Fibroblast of skin of left biceps (primary cell): ENCODE measurements around the gene ANXA7.

ENCODE experiments used
- DNase-seq, 2 experiments: peaks; one replicate each; pipeline ENCODE4 v3.0.0-alpha.2; 2013; ENCODE audit warnings: low read depth in 2 of 2

The ANXA7 gene

GRCh38 chr10:73413528-73414229 lies at the start of gene ANXA7:
Gene ANXA7, minus strand, starts transcription at chr10:73414058. Its CDS starts 13,202 bp downstream, at chr10:73400856.
- peak; percentile 44 to 53 for DNase-seq

DNA sequence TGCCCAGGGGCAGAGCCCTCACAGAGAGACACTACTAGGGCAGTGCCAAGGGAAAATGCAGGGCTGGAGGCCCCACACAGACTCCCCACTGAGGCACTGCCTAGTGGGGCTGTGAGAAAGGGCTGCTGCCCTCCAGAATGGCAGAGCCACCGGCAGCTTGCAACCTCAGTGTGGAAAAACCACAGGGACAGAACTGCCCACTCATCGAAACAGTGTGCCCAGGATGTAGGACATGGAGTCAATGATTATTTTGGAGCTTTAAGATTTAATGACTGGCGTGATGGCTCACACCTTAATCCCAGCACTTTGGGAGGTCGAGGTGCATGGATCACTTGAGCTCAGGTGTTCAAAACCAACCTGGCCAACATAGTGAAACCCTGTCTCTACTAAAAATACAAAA lies 47.0 kb upstream of the ANXA7 start:
- DNase-seq = no peak

- DNase-seq = peak; percentile 7 to 11
Observed at GRCh38 chr10:73459683-73460314, 45.9 kb upstream of the ANXA7 start.

- no peak for DNase-seq
Observed at GRCh38 chr10:73456187-73456890, 42.5 kb upstream of the ANXA7 start.

- no peak for DNase-seq
Observed at GRCh38 chr10:73449113-73449512, 35.3 kb upstream of the ANXA7 start.

DNA sequence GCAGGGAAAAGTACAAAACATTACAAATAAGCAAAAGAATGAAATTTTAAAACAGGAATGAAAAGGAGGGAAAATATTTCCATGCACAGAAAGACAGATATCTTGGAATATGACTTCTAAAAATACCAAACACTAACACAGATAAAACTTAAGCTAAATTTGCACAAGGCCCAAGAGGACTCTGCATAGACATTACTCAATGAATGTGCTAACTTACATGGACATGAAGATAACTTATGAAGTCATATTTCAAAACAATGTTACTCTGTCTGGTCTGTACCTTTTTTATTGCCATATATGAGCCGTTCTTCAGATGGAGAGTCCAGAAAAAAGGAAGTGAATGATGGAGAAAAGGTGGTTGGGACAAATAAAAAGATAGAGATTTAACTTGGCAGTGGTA lies 34.5 kb upstream of the ANXA7 start:
- no peak for DNase-seq

DNA sequence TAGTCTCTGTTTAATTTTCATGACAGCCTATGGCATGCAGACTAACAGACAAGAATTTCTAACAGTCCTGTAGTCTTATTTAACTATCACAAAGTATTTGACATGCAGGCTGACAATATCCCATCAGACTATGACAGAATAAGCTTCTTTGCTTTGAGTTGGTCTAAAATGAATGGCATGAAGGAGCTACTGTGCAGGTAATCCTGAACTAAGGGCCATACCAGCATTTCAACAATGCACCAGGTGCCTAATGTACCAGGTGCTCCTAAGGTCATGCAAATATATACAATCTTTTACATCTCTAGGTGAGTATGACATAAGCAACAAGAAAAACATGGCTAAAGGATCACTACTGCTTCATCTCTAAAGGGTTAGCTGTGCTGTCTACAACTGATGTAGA lies 33.1 kb upstream of the ANXA7 start:
- DNase-seq = no peak

DNA sequence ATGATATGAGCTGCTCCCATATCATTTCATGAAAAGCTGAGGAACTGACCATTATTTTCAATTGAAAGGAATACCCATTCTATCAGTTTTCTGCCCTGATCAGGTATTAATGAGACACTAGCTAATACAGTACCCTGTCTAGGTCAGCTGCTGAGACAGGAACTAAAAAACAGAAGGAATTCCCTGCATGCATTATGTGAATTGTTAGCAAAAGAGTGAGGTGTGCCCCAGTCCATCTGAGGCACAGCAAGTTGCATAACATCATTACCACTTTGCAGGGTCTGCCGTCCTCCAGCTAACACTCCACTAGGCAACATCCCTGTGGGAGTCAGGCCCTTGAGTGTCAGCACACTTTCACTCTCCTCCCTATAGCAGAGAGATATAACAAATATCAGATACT lies 30.6 kb upstream of the ANXA7 start:
- DNase-seq = no peak

DNA sequence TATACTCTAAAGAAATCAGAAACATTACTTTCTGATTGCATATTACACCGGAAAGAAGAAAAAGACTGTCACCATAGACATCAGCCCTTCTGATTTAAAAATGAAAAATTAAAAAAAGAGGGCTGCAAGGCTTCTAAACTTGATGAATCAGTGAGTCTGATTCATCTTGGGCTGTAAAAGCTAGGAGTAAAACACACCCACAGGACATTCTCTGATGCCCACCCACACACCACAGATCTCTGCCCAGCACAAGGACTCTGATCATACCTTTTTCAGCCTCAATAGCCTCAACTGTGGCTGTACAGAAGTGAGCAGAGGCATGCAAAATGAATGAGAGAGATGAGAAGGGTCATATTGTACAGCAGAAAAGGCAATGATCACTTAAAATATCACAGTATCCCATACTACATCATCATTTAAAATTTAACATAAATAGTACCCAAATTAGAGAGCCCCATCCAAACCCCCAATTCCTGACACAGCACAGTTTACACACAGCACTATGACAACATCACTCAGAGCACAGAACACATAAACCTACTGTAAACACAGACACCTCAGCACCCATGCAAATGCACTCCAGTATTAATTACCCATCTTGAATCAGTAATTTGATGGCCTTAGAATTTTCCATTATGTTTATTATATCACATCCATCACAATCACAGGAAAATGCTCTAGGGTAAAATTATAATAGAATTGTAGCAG lies 25.9 kb upstream of the ANXA7 start:
- DNase-seq = peak in 1 of 2 experiments; percentile 19

- peak in 1 of 2 experiments; percentile 11 for DNase-seq
Observed at GRCh38 chr10:73439055-73439454, 25.2 kb upstream of the ANXA7 start.

GRCh38 chr10:73433538-73433867 lies 19.6 kb upstream of the ANXA7 start, which contains the start of gene MSS51:
Gene MSS51, minus strand, starts transcription at chr10:73433561. Its CDS starts 5,277 bp downstream, at chr10:73428284.
- DNase-seq = no peak

DNA sequence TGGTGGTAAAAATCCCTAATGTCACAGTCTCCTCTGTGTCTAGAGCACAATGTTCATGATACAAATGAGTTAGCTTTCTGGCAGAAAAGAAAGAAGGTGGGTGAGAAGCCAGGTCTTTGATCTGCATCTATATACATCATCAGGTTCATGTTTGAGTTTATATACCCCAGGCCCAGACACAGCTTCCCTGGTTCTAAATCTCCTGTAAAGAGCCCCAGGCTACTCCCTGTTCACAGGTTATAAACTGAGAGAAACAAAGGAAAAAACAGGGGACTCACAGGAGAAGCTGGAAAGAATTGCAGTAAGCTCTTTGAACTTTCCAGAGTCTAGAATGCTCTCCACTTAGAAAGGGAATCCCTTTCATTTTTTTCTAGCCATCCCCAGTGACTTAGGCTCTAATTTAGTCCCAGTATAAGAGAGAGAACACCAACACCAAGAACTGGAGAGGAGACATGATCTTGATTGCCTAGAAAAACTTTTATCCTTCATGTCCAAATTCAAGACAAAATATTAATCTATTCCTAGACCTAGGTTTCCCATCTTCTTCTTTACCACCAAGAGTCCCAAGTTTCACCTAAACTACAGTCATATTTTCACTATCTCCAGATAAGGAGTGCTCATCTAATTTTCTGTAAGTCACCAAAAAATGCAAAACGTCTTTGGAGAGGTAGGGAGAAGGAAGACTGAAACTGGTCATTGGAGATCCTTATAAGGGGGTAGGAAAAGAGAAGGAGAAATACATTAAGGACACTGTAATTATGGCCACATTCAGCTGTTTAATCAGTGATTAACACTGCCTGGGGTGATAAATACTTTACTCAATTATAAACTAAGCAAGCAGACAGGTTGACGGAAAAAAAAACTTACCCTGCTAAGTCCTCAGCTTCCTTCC lies 19.0 kb upstream of the ANXA7 start:
- DNase-seq = no peak

GRCh38 chr10:73426318-73426717 lies 12.5 kb upstream of the ANXA7 start:
- DNase-seq = no peak

DNA sequence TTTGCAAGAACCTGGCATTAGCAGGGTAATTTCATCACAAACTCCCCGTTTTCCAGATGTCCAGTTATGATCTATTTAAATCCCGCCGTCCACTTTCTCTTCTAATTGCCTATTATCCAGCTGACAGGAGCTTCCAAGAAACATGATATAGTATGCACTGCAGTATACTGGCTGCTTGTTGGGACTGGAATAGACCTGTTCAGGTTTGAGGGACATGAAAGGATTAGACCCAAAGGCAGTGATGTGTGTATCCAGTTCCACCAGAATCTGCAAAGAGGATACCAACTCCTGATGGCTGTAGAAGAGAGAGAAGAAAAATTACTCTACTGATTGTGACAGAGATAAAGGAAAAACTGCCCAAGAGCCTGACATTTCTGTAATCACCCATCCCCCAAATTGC lies 10.6 kb upstream of the ANXA7 start:
- no peak for DNase-seq

DNA sequence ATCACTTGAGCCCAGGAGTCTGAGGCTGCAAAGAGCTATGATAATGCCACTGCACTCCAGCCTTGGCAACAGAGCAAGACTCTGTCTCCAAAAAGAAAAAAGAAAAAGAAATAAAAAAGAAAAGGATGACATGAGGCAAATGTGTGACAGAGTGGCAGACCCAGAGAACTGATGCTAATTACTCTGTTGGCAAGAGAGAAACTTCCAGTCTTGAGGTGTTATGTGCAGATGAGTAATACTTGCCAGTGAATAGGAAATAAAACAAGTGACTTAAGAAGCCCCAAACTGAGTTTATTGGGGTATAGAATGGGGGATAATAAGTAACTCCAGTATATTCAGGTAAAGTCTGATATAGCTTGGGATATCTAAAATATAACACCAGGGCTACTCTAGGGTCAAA lies 9.5 kb upstream of the ANXA7 start:
- DNase-seq = no peak

- DNase-seq = no peak
Observed at GRCh38 chr10:73416571-73416970, 2.7 kb upstream of the ANXA7 start.

DNA sequence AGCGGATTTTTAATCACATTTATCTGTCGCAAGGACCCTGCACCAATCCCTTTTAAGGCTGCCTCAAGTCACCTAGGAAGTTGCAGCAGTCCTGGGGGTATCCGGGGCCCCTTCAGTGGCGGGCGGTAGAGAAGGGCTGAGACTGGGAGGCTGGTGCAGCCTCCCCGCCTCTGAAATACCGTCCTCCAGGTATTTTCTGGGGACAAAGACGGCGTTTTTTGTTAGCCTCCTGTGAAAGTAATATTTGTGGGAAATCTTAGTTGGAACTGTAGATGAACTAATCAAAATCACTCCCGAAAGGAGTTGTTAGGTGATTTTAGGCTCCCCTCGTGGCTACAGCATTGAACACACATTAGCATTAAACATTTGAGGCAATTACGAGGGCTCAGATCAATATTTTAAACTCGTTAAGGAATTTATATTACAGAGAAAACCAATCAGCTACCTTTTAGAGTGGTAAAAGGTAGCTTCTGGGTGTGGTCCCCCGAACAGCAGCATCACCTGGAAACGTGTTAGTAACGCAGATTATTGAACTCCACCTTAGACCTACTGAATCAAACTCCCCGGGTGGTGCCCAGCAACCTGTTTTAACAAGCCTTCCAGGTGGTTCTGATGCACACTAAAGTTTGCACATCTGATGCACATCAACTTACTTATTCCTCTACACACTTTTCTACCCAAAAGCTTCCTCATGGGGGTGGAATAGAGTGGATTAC lies 530 bp upstream of the ANXA7 start:
- DNase-seq = no peak

GRCh38 chr10:73413108-73413527 lies 740 bp downstream of the ANXA7 start:
- no peak for DNase-seq

GRCh38 chr10:73410897-73411296 lies 3.0 kb downstream of the ANXA7 start:
- DNase-seq = no peak

GRCh38 chr10:73408978-73409521 lies 4.8 kb downstream of the ANXA7 start:
- DNase-seq = no peak
